ENCODE data around the gene LTBP1.

The LTBP1 gene

DNA sequence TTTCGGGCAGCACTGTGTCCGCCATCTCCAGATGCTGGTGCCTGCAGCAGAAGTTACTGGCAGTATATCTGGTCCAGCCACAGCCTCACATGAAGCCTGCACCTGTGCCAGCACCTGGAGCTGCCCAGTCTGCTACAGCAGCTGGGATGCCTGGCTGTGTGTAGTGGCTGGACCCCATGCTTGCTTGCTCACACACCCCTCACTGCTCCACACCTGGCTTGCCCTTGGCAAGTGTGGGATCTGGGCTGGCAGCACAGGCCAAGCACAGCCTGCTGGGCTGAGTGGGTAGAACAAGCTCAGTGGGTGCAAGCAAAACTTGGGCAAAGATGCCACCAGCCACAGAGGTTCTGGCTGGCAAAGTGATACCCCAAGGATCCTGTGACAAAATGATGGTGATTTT is 320.3 kb downstream of the LTBP1 start:
- no peak for DNase-seq (ENCODE audit: low read depth)

DNA sequence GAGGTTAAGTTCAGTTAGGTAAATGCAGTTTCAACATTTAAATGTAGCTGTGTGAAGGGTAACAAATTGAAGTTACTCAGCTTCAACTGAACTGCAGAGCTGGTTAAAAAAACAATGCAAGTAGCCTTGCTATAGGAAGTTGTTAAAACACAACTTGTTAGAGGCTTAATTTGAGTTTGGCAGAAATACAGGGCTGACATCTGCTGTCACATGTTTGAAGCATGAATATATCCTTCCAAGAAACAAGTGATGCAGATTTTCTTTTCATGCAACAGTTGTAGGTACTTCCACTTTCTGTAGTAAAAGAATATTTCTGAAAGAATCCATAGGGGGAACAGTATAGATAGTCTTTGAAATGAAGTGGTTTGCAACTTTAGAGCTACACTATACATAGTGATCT is 321.0 kb downstream of the LTBP1 start:
- DNase-seq (ENCODE audit: low read depth) = no peak

DNA sequence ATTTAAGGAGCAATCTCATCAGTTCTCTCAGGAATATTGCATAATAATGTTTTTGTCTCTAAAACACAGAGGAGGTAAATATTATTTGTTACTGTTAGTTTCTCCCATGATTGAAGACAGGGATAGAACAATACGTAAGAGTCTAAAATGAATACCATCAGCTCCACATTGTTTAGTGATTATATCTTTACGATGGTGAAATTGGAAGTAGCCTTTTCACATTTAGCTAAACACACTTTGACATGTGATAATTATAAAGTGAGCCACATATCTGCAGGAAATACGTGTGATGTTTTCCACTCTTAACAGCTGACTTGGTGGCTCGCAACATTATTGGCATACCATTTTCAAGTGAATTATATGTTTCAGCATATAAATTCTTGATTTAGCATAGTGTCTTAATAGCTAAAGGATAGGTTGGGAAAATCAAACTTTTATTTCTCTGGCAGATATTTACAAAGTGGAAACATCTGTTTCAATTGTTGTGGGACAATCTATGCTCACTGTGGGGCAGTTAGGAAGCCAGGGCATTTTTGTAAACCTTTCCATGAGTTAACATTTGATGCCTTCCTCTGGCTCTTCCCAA is 321.6 kb downstream of the LTBP1 start:
- no peak for DNase-seq (ENCODE audit: low read depth)

DNA sequence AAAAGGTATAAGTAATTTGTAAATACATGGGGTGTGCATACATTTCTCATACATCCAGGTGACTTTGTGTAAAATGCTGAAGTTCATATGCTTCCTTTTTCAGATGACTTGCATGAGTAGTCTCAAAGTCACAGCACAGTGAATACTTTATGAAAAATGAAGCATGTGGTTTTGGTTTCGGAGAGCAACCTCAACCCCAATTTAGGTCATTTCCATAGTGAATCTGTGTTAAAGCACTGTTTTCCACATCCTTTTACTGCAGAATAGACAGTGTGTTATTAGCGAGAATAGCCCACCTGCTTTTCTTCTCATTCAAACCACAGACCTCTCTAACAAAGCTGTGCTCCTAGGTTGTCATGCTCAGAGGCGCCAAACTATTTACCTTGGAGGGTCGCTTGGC is 325.2 kb downstream of the LTBP1 start:
- no peak for DNase-seq (ENCODE audit: low read depth)

DNA sequence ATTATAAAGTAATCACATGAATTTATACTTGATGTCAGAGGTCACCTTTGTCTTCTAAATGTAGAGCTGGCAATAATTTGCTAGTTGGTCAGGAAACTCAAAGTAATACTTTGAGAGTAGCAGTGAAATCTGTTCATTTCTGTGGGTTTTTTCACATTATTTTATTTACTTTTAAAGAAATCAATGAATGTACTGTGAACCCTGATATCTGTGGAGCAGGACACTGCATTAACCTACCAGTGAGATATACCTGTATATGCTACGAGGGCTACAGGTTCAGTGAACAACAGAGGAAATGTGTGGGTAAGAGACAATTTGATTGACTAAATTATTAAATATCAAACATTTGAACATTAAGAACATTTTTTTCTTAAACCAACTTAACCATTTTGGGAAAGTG is 326.7 kb downstream of the LTBP1 start:
- DNase-seq (ENCODE audit: low read depth) = no peak

DNA sequence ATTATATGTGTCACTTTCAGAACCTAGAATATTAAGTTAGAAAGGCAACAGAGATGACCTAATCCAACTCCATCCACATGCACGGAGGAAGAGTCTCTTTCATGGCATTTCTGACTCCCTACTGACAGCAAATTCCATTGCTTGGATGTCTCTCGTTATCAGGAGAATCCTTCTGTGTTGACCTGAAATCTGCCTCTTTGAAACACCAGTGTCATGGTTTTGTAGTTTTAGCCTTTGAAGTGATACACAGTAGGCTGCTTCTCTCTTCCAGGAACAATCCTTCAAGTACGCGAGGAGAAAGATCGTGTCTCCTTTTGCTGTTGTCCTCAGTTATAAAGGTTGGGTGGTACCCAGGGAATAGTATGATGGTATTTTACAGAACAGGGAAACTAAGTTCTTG is 327.8 kb downstream of the LTBP1 start:
- no peak for DNase-seq (ENCODE audit: low read depth)

DNA sequence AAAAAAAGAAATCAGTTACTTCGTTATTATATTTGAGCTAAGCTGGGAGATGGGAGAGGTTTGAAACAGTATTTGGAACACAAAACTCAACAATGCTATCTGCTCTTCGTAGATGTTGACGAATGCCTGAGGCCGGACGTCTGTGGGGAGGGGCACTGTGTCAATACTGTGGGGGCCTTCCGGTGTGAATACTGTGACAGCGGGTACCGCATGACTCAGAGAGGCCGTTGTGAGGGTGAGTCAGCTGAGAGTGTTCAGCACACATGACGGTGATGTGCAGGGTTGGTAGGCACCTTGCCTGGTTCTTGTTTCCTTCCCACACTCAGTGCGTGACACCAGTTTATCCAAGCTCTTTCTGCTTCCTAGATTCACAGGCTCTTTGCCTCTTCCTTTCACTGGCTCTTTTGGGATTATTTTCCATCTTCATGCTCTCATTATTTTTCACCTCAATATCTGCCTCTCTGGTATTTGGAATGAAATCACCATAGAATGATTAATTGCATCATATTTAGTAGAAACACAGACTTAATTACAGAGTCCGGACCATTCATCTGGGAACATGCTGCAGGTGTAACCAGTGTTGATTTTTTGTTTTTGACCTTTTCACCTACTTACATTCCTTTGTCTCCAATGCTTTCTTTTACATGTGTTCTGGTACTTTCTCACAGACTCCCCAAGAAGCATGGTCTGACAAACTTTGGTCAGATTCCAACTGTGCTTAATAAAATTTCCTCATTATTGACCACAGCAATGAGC is 329.1 kb downstream of the LTBP1 start:
- DNase-seq (ENCODE audit: low read depth) = no peak

DNA sequence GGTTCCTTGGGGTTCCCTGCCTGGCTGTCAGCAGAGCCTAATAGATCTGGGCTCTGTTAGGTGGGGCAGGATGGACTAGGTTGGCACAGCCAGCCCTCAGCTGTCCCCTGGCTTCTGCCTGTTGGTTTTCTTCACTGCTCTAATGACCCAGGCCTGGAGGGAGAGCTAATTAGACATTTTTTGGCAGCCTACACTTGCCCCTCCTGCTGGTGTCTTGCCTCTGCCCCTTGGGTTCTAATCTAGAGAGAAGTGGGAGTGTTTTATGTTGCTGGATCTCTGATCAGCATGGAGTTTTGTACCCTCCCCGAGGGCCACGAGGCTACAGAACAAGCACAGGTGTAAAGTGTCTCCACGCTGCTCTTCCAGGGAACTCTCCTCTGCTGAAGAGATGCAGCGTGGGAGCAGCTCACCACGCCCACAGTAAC is 330.3 kb downstream of the LTBP1 start:
- DNase-seq (ENCODE audit: low read depth) = no peak

DNA sequence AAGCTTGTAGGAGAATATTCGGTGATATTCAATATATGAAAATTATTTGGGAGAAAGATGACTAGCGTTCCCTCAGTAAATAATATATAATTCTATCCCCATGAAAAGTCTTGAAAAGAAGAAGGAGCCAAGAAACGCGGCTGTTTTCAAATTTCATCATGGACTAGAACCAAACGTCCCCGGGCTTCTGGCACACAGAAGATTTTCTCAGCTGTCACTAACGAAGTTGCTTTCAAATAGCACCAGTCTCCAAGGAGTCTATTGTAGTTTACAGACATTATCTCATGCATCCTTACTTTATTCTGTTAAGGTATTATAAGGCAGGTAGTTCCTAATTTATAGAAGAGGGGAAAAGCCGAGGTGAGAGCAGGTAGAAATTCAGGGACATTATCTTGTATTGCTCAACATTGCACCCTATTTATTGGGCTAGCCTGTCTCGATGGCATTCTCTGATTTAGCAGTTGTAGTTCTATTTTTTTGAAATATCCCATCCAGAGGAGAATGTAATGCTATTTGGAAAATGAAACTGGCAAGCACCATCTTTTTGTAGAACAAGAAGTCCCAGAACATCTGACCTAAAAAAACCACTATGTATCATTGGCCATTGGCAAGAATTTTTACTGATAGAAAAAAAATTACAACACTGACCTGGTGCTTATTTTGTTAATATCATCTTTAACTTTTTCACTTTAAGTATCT is 331.6 kb downstream of the LTBP1 start:
- no peak for DNase-seq (ENCODE audit: low read depth)

DNA sequence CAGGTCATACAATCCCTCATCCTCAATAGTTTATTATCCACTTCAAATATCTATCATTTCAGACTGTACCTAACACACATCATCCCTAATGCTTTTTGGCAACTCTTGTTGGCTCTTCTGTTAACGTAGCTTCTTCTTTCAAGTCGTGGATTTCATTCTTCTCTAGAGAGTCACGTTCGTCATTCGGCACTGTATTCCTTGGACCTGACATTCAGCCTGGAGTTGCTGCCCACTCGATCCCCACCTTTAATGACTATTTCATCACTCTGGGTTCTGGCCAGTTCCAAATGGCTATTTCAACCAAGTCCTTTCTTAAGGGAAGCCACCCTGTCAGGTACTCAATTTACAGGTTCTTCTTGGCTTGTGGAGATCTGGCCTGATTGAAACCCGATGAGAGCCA is 337.5 kb downstream of the LTBP1 start:
- DNase-seq (ENCODE audit: low read depth) = no peak

DNA sequence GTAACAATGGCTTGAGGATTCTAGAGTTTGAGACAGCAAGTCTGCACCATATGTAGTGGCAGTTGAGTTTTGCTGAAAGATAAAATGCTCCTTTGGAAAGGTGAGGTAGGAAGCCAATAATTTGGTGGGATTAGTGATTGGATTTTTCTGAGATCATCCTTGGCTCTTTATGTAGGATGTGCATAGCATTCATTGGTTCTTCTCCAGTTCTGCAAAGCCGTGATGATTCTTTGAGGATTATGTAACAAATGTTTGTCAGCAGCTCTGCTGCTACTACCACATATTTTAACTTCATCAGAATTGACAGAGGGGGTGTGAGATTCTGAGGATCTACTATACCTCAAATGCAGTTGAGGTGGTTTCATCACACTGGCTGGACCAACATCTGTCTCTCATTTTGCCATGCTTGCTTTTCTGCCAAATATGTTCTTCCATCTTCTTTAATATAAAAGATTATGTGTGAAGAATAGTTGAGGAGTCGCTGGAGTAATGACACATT is 340.8 kb downstream of the LTBP1 start:
- DNase-seq (ENCODE audit: low read depth) = no peak

DNA sequence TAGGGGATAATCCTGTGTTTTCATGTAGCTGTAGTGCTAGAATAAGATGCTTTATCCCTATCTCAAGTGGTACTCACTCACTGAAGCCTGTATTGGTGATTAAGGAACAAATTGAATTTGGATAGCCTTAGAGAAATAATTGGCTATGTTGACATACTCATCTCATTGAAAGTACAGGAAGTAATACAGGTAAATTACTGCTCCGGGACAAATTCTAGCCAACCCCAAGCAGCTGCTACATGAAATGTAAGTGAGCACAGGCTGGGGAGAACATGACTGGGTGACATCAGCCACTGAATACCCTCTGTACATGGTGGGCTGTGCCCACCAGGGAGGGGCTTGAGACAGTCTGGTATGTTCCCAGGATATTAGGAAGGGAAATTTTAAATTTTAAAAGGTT is 341.3 kb downstream of the LTBP1 start:
- no peak for DNase-seq (ENCODE audit: low read depth)

DNA sequence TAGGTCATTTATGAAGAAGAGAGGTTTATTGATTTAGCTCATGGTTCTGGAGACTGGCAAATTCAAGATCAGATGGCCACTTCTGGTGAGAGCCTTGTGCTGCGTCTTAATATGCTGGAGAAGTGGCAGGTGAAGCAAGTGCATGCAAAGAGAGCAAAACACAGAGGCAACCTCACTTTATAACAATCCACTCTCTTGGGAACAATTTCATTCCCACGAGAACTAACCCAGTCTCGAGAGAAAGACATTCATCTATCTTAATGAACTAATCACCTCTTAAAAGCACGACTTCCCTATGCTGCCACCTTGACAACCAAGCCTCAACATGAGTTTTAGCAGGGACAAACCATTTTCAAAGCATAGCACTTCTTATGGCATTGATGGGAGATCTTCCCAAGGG is 343.2 kb downstream of the LTBP1 start:
- no peak for DNase-seq (ENCODE audit: low read depth)

DNA sequence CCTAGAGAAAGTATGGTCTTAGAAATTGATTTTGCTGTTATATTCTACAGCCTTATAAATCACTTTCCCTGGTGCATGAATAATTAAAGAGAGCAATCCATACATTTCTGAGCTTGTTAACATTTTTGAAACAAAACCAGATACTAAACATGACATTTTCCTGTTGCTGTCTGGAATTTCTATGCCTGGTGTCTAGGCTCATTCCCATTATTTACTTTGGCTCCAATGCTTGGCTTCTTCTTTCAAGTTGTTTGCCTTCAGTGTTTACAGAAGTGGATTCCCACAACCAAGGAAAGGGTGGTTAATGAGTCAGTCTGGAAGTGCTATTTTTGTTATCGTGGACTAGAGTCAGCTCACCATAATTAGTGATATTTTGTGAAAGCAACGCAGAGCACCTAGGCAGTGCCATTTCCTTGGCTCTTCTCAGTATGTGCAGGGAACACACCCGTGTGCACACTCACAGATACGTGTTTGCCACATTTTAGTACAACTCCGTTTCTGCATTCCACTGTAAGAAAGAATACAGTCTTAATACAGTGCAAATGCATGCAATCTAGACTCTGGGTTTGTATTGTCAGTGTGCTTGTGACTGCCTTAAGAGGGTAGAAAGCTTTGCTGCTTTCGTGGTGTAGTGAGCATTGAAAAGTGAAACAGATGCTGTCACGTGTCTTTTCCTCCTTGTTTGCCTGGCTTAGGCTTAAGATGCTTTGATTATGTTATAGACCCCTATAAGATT is 344.7 kb downstream of the LTBP1 start:
- no peak for DNase-seq (ENCODE audit: low read depth)

DNA sequence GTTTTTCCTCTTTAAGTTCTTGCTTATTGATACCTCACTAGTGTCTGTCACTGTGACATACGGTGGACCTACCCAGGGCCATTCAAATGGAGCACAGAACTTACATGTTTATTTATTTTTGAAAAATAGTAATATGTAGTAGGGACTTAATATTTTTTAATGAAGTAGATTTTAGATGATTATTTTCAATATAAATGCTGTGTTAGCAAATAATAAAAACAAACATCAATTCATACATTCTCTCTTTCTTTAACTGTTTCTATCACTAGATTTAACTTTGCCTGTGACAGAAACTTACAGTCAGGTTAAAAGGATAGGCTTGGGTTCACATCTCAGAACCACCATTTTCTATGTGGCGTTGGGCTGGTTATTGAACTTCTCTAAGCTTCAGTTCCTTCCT is 345.3 kb downstream of the LTBP1 start:
- DNase-seq (ENCODE audit: low read depth) = no peak

DNA sequence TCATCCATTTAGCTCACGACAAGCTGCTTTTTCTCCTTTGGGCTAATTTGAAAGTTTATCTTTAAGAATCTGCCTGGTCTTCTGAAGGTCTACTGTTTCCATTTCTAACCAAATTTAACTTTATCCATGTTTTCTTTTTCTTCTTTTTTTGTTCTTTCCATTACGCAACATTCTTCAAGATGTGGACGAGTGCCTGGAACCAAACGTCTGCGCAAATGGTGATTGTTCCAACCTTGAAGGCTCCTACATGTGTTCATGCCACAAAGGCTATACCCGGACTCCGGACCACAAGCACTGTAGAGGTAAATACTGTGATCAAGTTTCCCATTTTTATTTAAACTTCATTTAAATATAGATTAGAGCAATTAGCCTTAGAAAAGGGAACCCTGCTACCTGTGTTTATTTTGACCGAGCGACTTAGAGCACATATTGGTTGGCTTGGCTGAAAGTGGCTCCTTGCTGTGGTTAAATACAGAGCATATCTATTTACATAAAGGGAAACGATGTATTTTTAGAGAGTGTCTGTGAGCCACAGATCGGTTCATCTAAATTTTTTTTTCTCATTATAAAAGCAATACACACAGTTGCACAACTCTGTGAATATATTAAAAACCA is 346.3 kb downstream of the LTBP1 start:
- no peak for DNase-seq (ENCODE audit: low read depth)

DNA sequence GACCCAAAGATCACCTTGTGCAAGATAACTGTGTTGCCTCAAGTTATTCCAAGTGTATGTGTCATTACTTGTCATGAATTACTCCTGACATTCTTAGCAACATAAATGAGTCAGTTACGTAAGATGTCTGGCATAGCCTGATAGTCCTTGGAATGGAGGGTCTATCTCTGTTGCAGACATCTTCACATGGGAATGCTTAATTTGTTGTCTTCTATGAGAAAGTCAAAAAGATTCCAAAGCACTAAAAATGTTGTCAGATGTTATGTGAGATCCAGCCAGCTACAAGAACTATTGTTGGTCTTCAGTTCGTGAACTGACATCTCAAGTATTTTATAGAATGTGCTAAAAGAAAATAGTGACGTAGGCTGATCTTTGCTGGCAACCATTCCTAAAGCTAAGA is 351.5 kb downstream of the LTBP1 start:
- no peak for DNase-seq (ENCODE audit: low read depth)

DNA sequence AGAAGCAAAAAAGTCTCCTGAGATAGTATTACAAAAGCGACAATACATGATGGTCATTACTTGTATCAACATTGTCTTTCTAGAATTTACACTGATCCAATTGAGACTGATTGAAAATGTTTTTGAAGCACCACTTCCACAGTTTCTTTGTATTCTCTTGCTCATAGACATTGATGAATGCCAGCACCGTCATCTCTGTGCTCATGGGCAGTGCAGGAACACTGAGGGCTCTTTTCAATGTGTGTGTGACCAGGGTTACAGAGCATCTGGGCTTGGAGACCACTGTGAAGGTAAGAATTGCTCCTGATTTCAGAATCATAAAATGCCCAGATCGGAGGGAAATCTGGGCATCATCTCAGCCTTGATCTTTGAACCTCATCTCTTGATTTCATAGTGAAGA is 354.6 kb downstream of the LTBP1 start:
- no peak for DNase-seq (ENCODE audit: low read depth)

DNA sequence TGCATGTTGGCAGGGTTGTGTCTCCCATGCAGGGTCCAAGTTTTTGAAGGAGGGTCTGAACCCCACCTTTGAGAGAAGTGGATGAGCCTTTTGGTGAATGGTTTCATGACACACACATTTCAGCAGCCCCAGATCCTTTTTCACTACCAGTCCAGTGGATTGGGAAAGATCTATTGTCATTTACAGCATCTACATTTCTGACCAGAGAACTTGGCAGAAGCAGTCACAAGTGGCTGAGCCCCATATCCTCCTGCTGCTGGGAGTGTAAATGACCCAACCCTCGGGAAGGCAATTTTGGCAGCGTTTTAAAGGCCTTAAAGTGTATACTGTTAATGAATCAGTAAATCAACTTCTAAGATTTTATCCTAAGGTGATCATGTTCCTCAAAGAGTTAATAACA is 355.6 kb downstream of the LTBP1 start:
- no peak for DNase-seq (ENCODE audit: low read depth)

DNA sequence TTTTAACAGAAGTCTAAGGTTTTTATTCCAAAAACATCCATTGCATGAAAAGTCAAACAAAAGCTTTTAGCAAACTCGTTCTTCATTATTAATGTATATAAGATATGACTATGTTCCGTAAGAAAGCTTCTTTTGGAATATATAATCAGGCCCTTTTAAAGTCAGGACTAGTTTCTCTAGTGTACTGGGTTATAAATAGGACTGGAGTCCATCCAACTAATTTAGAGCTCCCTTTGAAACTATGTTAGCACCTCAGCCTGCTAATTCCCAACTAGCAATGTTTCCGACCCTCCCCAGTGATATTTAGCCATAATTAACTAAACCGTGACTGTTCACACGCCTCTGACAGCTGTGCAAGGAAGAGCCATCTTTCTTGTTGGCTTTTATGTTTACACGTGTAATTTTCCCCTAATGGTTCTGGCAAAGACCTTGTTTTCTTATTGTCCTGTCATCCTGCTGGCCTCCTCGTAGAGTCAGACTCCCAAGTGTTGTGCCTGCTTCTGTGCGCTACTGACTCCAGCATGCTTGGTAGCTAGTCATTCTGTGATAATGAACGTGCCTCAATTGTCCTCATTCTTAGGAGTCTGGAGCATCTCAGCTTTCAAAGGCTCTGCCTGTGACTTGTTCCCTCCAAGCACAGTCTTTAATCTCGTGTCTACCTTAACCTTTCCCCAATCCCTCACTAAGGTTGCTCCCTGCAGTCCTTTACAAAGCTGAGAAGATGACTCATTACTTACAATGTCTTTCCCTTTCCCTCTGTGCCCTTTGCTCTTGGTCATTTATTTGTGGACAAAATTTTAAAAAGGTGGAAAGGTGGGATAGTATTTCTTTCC is 357.5 kb downstream of the LTBP1 start:
- no peak for DNase-seq (ENCODE audit: low read depth)

DNA sequence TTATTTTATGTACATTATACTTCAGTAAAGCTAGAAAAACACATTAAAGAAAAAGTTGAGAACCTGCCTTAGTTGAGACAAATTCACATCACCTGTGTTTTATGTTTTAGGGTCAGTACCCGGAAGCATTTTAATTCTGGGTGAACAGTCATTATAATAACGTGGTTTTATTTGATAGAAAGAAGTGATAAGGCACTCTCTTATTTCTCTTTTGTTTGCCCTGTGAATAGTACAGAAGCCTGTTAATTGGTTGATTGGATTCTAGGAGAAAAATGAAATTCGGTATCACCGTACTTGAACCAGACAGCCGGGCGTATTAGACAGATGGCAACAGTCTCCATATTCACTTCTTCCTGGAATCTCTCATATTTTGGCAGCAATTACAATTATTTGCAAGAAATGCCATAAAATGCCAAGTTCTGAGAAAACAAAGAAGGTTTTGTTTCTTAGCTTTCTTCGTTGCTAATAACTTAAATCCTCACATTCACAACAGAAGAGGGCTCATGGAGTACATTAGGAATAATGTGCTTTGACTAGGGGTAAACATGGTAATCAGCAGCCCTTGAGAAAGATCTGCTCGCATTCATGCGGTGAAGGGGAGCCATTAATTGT is 361.0 kb downstream of the LTBP1 start:
- no peak for DNase-seq (ENCODE audit: low read depth)

Measured in T follicular helper cell (primary cell).